Common myeloid progenitor, CD34-positive (primary cell): Measurements from ENCODE around the gene TRIM29.

ENCODE experiments used
- CTCF ChIA-PET: fragments of 350-600 bp; sonication (Branson Sonifier 250); formaldehyde crosslinking; loops from one replicate; lab custom pipeline; 2021; ENCODE audit warnings: antibody characterized with exemption; lab: Charles Lee
- POLR2A ChIA-PET: fragments of 350-600 bp; sonication (Branson Sonifier 250); formaldehyde crosslinking; loops from one replicate; lab custom pipeline; 2021; ENCODE audit warnings: antibody characterized with exemption; lab: Charles Lee
- DNase-seq, 3 donors: peaks; one replicate each; pipeline versions ENCODE4 v3.0.0 to v3.0.0-alpha.2; 2013
- H3K27ac ChIP-seq, 2 experiments: 1 replicate in 1 of 2; 2 replicates in 1 of 2; pipeline ENCODE4 v1.7.0; 2013; ENCODE audit warnings: inconsistent platforms in 2 of 2, low read length in 2 of 2, mild to moderate bottlenecking in 2 of 2, low read depth in 1 of 2, moderate library complexity in 1 of 2; ENCODE audit not compliant: severe bottlenecking in 2 of 2, insufficient read depth in 1 of 2, poor library complexity in 1 of 2
- H3K27me3 ChIP-seq, 5 experiments: replicated peaks in 2 of 5; 1 replicate in 3 of 5; 2 replicates in 2 of 5; pipeline versions ENCODE4 v1.6.1 to v1.7.0; 2013; ENCODE audit warnings: low read length in 4 of 5, mild to moderate bottlenecking in 2 of 5, moderate library complexity in 2 of 5, inconsistent platforms in 1 of 5; ENCODE audit not compliant: insufficient read depth in 5 of 5, control insufficient read depth in 4 of 5
- H3K36me3 ChIP-seq, 4 experiments: 1 replicate in 2 of 4; 2 replicates in 2 of 4; pipeline versions ENCODE4 v1.6.1 to v1.7.0; 2013; ENCODE audit warnings: low read length in 3 of 4, control low read depth in 1 of 4, mild to moderate bottlenecking in 1 of 4; ENCODE audit not compliant: control insufficient read depth in 4 of 4, insufficient read depth in 4 of 4
- H3K4me1 ChIP-seq, 4 experiments: 1 replicate in 3 of 4; 2 replicates in 1 of 4; pipeline versions ENCODE4 v1.6.1 to v1.7.1; 2013; ENCODE audit warnings: low read length in 3 of 4, mild to moderate bottlenecking in 3 of 4, control low read depth in 1 of 4, inconsistent platforms in 1 of 4, moderate library complexity in 1 of 4; ENCODE audit not compliant: control insufficient read depth in 4 of 4, insufficient read depth in 4 of 4; ENCODE audit errors: control extremely low read depth in 1 of 4
- H3K4me3 ChIP-seq, 7 experiments: 1 replicate in 4 of 7; 2 replicates in 3 of 7; pipeline versions ENCODE4 v1.5.1 to v1.7.0; 2013; ENCODE audit warnings: mild to moderate bottlenecking in 7 of 7, low read length in 6 of 7, moderate library complexity in 6 of 7, inconsistent platforms in 2 of 7, low read depth in 2 of 7, control low read depth in 1 of 7; ENCODE audit not compliant: insufficient read depth in 4 of 7, control insufficient read depth in 1 of 7; ENCODE audit errors: extremely low read depth in 1 of 7
- H3K9me3 ChIP-seq, 5 experiments: 1 replicate in 4 of 5; 2 replicates in 1 of 5; pipeline versions ENCODE4 v1.6.1 to v1.7.1; 2013; ENCODE audit warnings: low read length in 4 of 5, mild to moderate bottlenecking in 2 of 5, inconsistent platforms in 1 of 5, low read depth in 1 of 5, moderate library complexity in 1 of 5; ENCODE audit not compliant: control insufficient read depth in 4 of 5, insufficient read depth in 2 of 5; ENCODE audit errors: control extremely low read depth in 1 of 5
- WGBS: methylation state at CpG from one replicate; pipeline ENCODE4 v1.1.5; 2013; ENCODE audit not compliant: insufficient coverage; 5-methylcytosine and 5-hydroxymethylcytosine counted together

The TRIM29 gene

DNA sequence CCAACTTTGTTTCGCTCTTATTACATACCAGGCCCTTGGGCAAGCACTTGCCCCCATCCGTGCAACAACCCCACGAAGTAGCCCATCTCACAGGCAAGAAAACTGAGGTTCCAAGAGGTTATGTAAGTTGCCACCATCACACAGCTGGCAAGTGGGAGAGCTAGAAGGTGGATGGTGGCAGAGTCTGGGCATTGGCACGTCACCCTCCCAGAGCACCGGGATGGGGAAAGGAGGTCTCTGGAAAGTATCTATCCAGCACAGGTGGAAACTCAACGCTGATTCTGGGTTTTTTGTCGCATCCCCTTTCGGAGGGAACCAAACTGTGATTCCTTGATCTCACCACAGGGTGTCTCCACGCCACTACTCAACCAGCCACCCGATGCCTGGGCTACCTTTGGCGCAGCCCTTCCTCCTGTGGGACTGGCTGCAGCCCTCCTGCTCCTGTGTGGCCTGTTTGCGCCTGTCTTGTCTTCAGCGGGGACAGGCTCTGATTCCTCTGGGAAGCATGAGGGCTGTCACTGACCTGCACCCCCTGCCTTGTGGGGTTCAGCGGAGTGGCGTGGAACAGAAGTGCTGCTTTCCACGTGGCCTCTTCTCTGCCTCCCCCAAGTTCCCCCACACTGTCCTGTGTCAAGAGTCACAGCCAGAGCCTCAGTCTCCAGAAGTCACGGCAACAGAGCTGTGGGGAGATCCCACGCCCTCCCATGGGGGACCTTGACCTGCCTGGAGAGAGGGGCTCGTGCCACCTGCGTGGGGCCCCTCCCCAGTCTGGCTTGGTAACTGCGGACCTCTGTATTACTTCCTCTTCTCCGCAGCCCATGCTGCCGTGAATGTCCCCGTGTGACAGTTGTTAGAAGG, 34.4 kb upstream of the TRIM29 start:
- peak overlapping the region in 5 of 7 experiments; percentile 3 to 57 (median 41) for H3K4me3 ChIP-seq
- H3K27me3 ChIP-seq, result peaks cover 1 to 44% (median 25%) of the 10 kb centered on the region in 5 experiments
- ChIA-PET POLR2A (no interaction called here), CTCF (interaction anchor here (0.9 to 14.9 kb wide), 12 partner anchors 9 to 588 kb away, joined by 3 to 326 read pairs (median 4); no protein-coding TSS in a partner anchor)
- H3K9me3 ChIP-seq, result no peaks in the 10 kb centered on the region
- H3K4me1 ChIP-seq, result peaks cover 0 to 28% (median 26%) of the 10 kb centered on the region in 4 experiments
- whole genome bisulfite sequencing, result 4% methylated on average over 19 of the region's 24 CpGs
- H3K36me3 ChIP-seq, result no peaks in the 10 kb centered on the region
- DNase-seq, result peak; percentile 66 to 76 (median 73)
- H3K27ac ChIP-seq, result no peak overlapping the region

DNA sequence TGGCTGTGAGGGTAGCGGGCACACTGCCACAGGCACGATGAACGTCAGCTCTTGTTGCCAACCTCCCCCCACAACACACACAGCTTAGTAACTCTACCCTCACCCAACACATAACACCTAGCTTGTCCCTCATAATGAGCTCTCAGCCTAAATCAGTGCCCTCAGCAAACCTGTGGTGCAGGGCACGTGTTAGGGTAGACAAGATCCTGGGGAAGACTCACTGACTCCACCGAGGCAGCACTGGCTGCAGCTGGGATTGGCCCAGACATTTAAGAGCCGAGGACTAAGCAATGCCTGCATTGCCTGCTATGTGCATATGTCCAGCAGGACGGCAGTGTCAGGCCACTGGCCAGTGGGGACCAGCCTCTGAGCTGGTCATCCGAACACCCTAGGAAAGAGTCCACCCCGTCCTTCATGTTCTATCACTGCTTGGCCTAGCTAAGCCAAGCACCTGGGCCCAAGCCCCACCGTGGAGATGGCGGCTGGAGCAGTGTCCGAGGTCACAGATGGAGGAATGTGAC, 32.9 kb upstream of the TRIM29 start:
- Histone ChIP-seq H3K27ac (no peak overlapping the region), H3K36me3 (no peaks in the 10 kb centered on the region), H3K4me3 (no peak overlapping the region), H3K4me1 (peaks cover 0 to 28% (median 26%) of the 10 kb centered on the region in 4 experiments), H3K27me3 (peaks cover 6 to 51% (median 25%) of the 10 kb centered on the region in 5 experiments), H3K9me3 (peaks cover 0 to under 1% (median 0%) of the 10 kb centered on the region in 5 experiments)
- POLR2A ChIA-PET, result no interaction called here
- WGBS, result 95% methylated on average over 11 of the region's 12 CpGs
- CTCF ChIA-PET, result interaction anchor here (0.8 to 14.9 kb wide), 10 partner anchors 10 to 586 kb away, joined by 3 to 326 read pairs (median 4); no protein-coding TSS in a partner anchor
- DNase-seq, result no peak

DNA sequence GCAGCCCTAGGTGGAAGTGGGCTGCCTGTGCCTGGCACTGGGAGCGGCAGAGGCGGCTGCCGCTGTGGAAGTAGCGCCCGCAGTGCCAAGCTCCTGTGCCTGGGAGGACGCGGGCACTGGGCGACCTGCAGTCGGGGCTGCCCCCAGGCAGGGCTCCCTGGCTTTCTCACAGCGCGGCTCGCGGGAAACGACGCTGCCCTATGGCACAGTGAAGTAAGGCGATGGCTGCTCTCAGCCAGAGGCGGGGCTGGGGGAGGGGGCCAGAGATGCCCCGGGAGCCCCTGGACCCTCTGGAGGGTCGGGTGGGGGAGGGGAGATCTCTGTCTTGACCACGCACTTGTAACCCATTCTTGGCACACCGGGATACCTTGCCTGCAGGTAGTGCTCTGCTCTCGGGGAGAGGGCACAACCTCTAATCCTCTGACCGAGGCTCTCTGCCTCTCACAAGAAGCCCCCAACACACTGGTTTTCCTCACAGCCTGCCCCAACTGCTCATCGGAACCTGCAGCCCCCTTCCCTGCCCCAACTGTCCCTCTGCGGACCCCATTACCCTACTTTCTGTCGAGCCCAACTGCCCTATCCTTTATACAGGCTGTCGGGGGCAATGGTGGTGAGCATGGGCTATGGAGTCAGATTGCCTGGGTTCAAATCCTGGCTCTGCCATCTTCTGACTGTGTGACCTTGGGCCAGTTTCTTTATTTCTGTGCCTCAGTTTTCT, 32.2 kb upstream of the TRIM29 start:
- peaks cover 0 to 27% (median 26%) of the 10 kb centered on the region in 4 experiments for H3K4me1 ChIP-seq
- peaks cover 6 to 51% (median 25%) of the 10 kb centered on the region in 5 experiments for H3K27me3 ChIP-seq
- peaks cover 0 to 6% (median 3%) of the 10 kb centered on the region in 5 experiments for H3K9me3 ChIP-seq
- WGBS, result 54% methylated on average over 23 of the region's 27 CpGs
- no peak overlapping the region for H3K27ac ChIP-seq
- H3K4me3 ChIP-seq, result peak overlapping the region in 1 of 7 experiments; percentile 73
- peak in 2 of 3 donors; percentile 12 to 19 for DNase-seq
- ChIA-PET POLR2A (no interaction called here), CTCF (interaction anchor here (1.4 to 14.9 kb wide), 6 partner anchors 11 to 475 kb away, joined by 4 to 326 read pairs (median 12); no protein-coding TSS in a partner anchor)
- no peaks in the 10 kb centered on the region for H3K36me3 ChIP-seq

DNA sequence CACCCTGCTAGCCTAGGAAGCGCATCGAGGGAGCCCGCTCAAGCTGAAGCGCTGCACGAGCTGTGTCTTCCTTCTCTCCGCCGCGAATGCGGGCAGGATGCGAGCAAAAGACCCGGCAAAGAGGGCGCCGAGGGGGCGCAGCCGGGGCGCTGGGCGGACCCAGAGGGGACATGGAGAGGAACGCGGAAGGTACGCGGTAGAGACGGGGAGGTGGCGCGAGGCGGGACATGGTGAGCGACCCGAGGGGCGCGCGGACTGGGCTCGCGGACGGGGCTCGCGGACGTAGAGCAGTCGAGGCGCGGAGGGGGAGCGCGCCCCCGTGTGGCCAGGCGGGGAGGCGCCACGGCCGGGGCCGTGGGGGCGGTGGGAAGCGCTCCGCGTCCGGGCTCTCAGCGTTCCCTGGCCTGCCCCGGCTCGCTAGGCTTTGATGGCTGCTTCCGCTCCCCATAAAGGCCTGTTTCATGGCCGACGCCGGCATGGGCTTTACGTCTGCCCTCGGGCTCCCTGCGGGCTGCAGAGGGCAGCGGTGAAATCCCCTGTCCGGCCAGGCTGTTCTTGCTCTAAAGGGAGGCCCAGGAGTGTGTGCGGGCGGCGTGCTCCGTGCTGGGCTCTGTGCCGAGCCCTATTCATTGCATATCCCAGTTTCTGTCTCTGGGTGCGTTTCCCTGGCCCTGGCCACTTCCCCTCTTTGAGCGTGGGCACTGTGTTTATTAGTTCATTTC, 31.2 kb upstream of the TRIM29 start:
- ChIA-PET CTCF (interaction anchor here (0.7 to 14.9 kb wide), 10 partner anchors 9 to 132 kb away, joined by 3 to 326 read pairs (median 4); no protein-coding TSS in a partner anchor), POLR2A (no interaction called here)
- Histone ChIP-seq H3K4me3 (peak overlapping the region; percentile 36 to 75 (median 57)), H3K4me1 (peaks cover 0 to 26% (median 23%) of the 10 kb centered on the region in 4 experiments), H3K9me3 (peaks cover 2 to 6% (median 6%) of the 10 kb centered on the region in 5 experiments), H3K36me3 (no peaks in the 10 kb centered on the region), H3K27me3 (peaks cover 6 to 51% (median 25%) of the 10 kb centered on the region in 5 experiments), H3K27ac (no peak overlapping the region)
- DNase-seq, result peak; percentile 59 to 85 (median 79)
- WGBS, result under 1% methylated on average over 67 of the region's 71 CpGs

DNA sequence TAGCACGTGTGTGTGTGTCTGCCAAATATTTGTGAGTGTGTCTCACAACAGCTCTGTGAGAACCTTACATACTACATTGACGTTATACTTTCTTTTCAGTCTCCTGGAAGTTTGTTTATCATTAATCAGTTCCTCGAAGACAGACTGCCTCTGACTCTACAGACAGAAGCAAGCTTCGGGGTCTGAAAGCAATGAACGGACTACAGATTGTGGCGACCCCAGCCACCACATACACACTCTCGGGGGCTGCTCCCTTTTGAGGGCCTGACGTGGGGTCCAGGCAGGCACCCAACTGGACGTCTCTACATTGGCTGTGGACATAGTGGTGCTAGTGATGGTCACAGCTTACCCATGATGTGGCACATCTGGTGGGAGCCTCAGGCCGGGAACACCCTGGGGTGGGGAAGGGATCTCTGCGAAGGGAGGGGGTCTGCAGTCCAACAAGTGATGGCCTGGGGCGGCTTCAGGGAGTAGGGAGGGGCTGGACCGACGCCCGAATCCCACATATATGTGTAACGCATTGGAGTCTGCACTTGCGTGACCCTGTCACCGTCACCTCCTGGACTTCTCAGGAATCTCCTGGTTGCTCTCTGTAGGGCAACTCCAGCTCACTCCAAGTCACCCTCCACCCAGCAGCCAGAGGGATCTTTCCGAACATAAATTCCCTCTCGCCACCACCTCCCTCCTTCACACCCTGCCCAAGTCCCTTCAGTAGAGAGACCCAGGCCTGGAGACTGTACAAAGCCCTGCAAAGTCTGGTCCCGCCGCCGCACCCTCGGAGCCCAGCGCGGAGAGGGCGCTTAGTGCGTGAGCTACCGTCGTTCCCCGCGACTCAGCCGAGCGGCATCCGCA, 30.4 kb upstream of the TRIM29 start:
- ChIA-PET POLR2A (no interaction called here), CTCF (interaction anchor here (0.7 to 14.9 kb wide), 11 partner anchors 9 to 155 kb away, joined by 3 to 326 read pairs (median 3); no protein-coding TSS in a partner anchor)
- Histone ChIP-seq H3K9me3 (peaks cover 2 to 6% (median 6%) of the 10 kb centered on the region in 5 experiments), H3K27me3 (peaks cover 6 to 51% (median 25%) of the 10 kb centered on the region in 5 experiments), H3K27ac (no peak overlapping the region), H3K4me1 (peaks cover 0 to 26% (median 23%) of the 10 kb centered on the region in 4 experiments), H3K36me3 (no peaks in the 10 kb centered on the region), H3K4me3 (peak overlapping the region; percentile 36 to 75 (median 57))
- 37% methylated on average over 30 of the region's 35 CpGs for WGBS
- DNase-seq, result no peak
